Activated B cell treated with CpG ODN at 0.5 μM for 24 hours (primary cell): Measurements from ENCODE around the gene LRRC45. TPM values are rescaled to one million over a fixed set of nuclear protein-coding genes. Genes with fewer than 3 reads are reported as not detected.

ENCODE experiments used
- ATAC-seq: fragments of 200-7000 bp; cut with Tn5 transposase; one replicate; pipeline ENCODE4 v1.10.0; 2021; ENCODE audit warnings: low read depth, mild to moderate bottlenecking, moderate library complexity
- CTCF ChIA-PET: fragments of 350-600 bp; sonication (Branson Sonifier 250); formaldehyde crosslinking; loops from one replicate; lab custom pipeline; 2021; ENCODE audit warnings: antibody characterized with exemption; lab: Charles Lee
- POLR2A ChIA-PET: fragments of 350-600 bp; sonication (Branson Sonifier 250); formaldehyde crosslinking; loops from one replicate; lab custom pipeline; 2021; ENCODE audit warnings: antibody characterized with exemption; lab: Charles Lee
- DNase-seq: peaks from one replicate; pipeline ENCODE4 v3.0.0; 2022
- H3K27ac Mint-ChIP-seq: one replicate; pipeline ENCODE4 v1.8.0; 2020; ENCODE audit warnings: mixed read lengths
- H3K27me3 Mint-ChIP-seq: one replicate; pipeline ENCODE4 v1.8.0; 2021; ENCODE audit warnings: mixed read lengths
- H3K36me3 Mint-ChIP-seq: one replicate; pipeline ENCODE4 v1.8.0; 2021; ENCODE audit warnings: low read depth, mixed read lengths
- H3K4me1 Mint-ChIP-seq: one replicate; pipeline ENCODE4 v1.8.0; 2021; ENCODE audit warnings: mixed read lengths
- H3K4me3 Mint-ChIP-seq: one replicate; pipeline ENCODE4 v1.8.0; 2020; ENCODE audit warnings: mild to moderate bottlenecking, mixed read lengths
- H3K9me3 Mint-ChIP-seq: one replicate; pipeline ENCODE4 v1.8.0; 2020; ENCODE audit warnings: mixed read lengths
- CTCF ChIP-seq: fragments of 200-600 bp; IDR thresholded peaks from one replicate; pipeline ENCODE4 v1.8.0; 2022; ENCODE audit warnings: antibody characterized with exemption, mild to moderate bottlenecking
- intact Hi-C: fragments of 100-400 bp; cut with micrococcal nuclease; formaldehyde crosslinking; loops from one replicate; pipeline ENCODE4 v1.15.1; 2024
- total RNA-seq: library from RNA; stranded (reverse); gene quantifications from 2 replicates; pipeline ENCODE4 v1.2.3, GENCODE V29; 2022

The LRRC45 gene
- total RNA-seq, 1 donor from 2014 or later = 10.6 TPM

- POLR2A ChIA-PET = no interaction called here
- intact Hi-C loops = no loop called here
- no peaks in the 10 kb centered on the region for H3K27me3 Mint-ChIP-seq
- CTCF ChIA-PET = no interaction called here
- peaks cover 50% of the 10 kb centered on the region for H3K36me3 Mint-ChIP-seq
- peaks cover 23% of the 10 kb centered on the region for H3K4me1 Mint-ChIP-seq
- H3K4me3 Mint-ChIP-seq = no peak overlapping the region
- ATAC-seq (no peak), DNase-seq (no peak)
- no peak overlapping the region for H3K27ac Mint-ChIP-seq
- no peak for TF ChIP-seq CTCF
- no peaks in the 10 kb centered on the region for H3K9me3 Mint-ChIP-seq
Measured at GRCh38 chr17:81983639-81984373, 39.3 kb upstream of the LRRC45 start.

GRCh38 chr17:81984773-81985410 is 38.2 kb upstream of the LRRC45 start:
- intact Hi-C loops = no loop called here
- ChIA-PET POLR2A (no interaction called here), CTCF (interaction anchor here (0.9 kb wide), 1 partner anchor 25 kb away, joined by 4 read pairs; no protein-coding TSS in a partner anchor)
- H3K27me3 Mint-ChIP-seq = no peaks in the 10 kb centered on the region
- peaks cover 49% of the 10 kb centered on the region for H3K36me3 Mint-ChIP-seq
- DNase-seq (no peak), ATAC-seq (no peak)
- H3K4me1 Mint-ChIP-seq = peaks cover 20% of the 10 kb centered on the region
- H3K9me3 Mint-ChIP-seq = no peaks in the 10 kb centered on the region
- no peak for TF ChIP-seq CTCF
- no peak overlapping the region for H3K27ac Mint-ChIP-seq
- H3K4me3 Mint-ChIP-seq = no peak overlapping the region

GRCh38 chr17:81986606-81987005 is 36.5 kb upstream of the LRRC45 start:
- Mint-ChIP-seq H3K36me3 (peaks cover 46% of the 10 kb centered on the region), H3K4me3 (no peak overlapping the region), H3K27me3 (no peaks in the 10 kb centered on the region), H3K9me3 (no peaks in the 10 kb centered on the region), H3K27ac (no peak overlapping the region), H3K4me1 (peaks cover 13% of the 10 kb centered on the region)
- no peak for TF ChIP-seq CTCF
- DNase-seq = no peak
- ChIA-PET POLR2A (no interaction called here), CTCF (no interaction called here)
- intact Hi-C loops = no loop called here
- ATAC-seq = no peak

- no peaks in the 10 kb centered on the region for H3K27me3 Mint-ChIP-seq
- H3K27ac Mint-ChIP-seq = no peak overlapping the region
Measured at GRCh38 chr17:81987161-81987770, 35.8 kb upstream of the LRRC45 start.

More at GRCh38 chr17:81987161-81987770, 35.8 kb upstream of the LRRC45 start:
- Mint-ChIP-seq H3K36me3 (peaks cover 46% of the 10 kb centered on the region), H3K9me3 (no peaks in the 10 kb centered on the region), H3K4me3 (no peak overlapping the region), H3K4me1 (peaks cover 13% of the 10 kb centered on the region)
- intact Hi-C loops = no loop called here
- no peak for DNase-seq
- TF ChIP-seq CTCF = no peak
- POLR2A ChIA-PET = no interaction called here
- CTCF ChIA-PET = no interaction called here
- ATAC-seq = no peak
